ENCODE data around the gene ACTR3.
A peak's percentile ranks its signal among the peaks of the same experiment; 100 is the strongest.

Gene ACTR3

GRCh38 chr2:113857464-113857863, 32.4 kb upstream of the ACTR3 start:
- ATAC-seq (replicated peaks) = no peak
- Mint-ChIP-seq H3K36me3 (peaks cover 0 to 6% of the 10 kb centered on the region in 2 donors), H3K27me3 (no peaks in the 10 kb centered on the region), H3K27ac (peak overlapping the region; percentile 75), H3K9me3 (peaks cover 4 to 5% of the 10 kb centered on the region in 2 donors), H3K4me3 (peak overlapping the region; percentile 16 to 54), H3K4me1 (peaks cover 46 to 86% of the 10 kb centered on the region in 2 donors)
- DNase-seq = no peak

DNA sequence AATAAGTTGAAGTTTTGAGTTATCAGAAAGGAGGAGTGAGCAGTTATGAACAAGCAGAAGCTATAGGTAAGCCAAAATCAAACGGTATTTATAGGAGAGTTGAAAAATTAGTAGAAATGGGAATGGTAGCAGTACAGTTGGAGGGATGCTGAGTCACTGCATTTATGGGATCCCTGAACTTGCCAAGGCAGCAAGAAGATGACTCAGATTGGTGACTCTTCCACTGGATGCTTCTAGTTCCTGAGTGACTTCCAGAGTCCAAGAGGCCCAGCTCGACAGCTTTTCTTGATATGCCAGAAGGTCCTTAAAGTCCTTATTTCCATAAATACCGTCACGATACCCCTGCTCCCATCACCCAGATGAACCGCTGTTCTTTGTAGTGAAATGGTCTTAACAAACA, 31.1 kb upstream of the ACTR3 start:
- peaks cover 4 to 5% of the 10 kb centered on the region in 2 donors for H3K9me3 Mint-ChIP-seq
- H3K27me3 Mint-ChIP-seq = no peaks in the 10 kb centered on the region
- peak overlapping the region; percentile 40 to 69 for H3K4me3 Mint-ChIP-seq
- DNase-seq = no peak
- peak overlapping the region; percentile 95 for H3K27ac Mint-ChIP-seq
- H3K4me1 Mint-ChIP-seq = peaks cover 50 to 88% of the 10 kb centered on the region in 2 donors
- no peak for ATAC-seq (replicated peaks)
- peaks cover 0 to 6% of the 10 kb centered on the region in 2 donors for H3K36me3 Mint-ChIP-seq

- H3K9me3 Mint-ChIP-seq = peaks cover 4 to 5% of the 10 kb centered on the region in 2 donors
- H3K4me1 Mint-ChIP-seq = peaks cover 43 to 75% of the 10 kb centered on the region in 2 donors
- peak overlapping the region; percentile 10 to 21 for H3K4me3 Mint-ChIP-seq
- DNase-seq (no peak), ATAC-seq (replicated peaks) (no peak)
- no peaks in the 10 kb centered on the region for H3K27me3 Mint-ChIP-seq
- peak overlapping the region; percentile 16 for H3K27ac Mint-ChIP-seq
- peaks cover 0 to 6% of the 10 kb centered on the region in 2 donors for H3K36me3 Mint-ChIP-seq
Observed at GRCh38 chr2:113861740-113862139, 28.1 kb upstream of the ACTR3 start.

DNA sequence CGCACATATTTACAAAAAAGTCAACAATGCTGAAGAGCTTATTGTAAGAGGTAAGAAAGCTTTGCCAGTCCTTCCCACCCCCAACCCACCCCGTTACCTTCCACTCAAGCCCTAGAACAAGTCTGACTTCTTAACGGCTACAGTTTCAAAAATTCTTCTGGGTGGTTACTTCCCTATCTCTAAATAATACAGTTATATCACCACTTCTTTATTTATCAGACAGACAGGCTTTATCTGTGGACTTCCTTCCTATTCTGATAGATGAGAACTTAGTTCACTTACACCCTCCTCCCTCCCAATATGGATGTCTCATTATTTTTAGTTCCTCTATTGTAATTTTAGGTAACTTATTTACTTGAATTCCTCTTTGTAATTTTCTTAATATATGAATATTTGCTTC, 26.7 kb upstream of the ACTR3 start:
- H3K4me1 Mint-ChIP-seq = peaks cover 42 to 75% of the 10 kb centered on the region in 2 donors
- DNase-seq (no peak), ATAC-seq (replicated peaks) (peak; percentile 35 to 40)
- H3K9me3 Mint-ChIP-seq = no peaks in the 10 kb centered on the region
- H3K4me3 Mint-ChIP-seq = peak overlapping the region; percentile 13 to 52
- H3K27me3 Mint-ChIP-seq = no peaks in the 10 kb centered on the region
- peak overlapping the region; percentile 76 for H3K27ac Mint-ChIP-seq
- H3K36me3 Mint-ChIP-seq = no peaks in the 10 kb centered on the region

DNA sequence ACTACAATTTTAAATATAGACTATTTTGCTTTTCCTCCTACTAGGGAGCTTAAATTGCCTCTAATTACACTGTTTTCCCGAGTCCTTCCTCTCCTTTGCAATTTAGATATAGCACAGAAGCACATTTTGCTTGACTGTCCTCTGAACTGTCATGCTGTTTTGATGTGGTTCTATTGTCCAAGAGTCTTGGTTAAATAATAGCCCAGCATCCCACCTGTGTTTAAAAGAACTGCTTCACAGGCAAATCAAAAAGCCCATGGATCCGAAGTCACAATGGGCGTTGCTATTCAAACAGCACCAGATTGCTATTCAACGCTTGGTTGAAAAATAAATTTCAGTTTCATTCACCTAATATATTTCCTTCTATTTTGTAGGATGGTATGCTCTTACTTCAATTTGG, 22.3 kb upstream of the ACTR3 start:
- DNase-seq = no peak
- no peak overlapping the region for H3K4me3 Mint-ChIP-seq
- H3K9me3 Mint-ChIP-seq = no peaks in the 10 kb centered on the region
- no peaks in the 10 kb centered on the region for H3K27me3 Mint-ChIP-seq
- H3K27ac Mint-ChIP-seq = no peak overlapping the region
- peaks cover 28 to 44% of the 10 kb centered on the region in 2 donors for H3K4me1 Mint-ChIP-seq
- no peak for ATAC-seq (replicated peaks)
- no peaks in the 10 kb centered on the region for H3K36me3 Mint-ChIP-seq

GRCh38 chr2:113869253-113869652, 20.6 kb upstream of the ACTR3 start:
- no peaks in the 10 kb centered on the region for H3K9me3 Mint-ChIP-seq
- H3K4me3 Mint-ChIP-seq = no peak overlapping the region
- H3K27ac Mint-ChIP-seq = peak overlapping the region; percentile 11
- H3K4me1 Mint-ChIP-seq = peaks cover 24 to 39% of the 10 kb centered on the region in 2 donors
- ATAC-seq (replicated peaks) (no peak), DNase-seq (no peak)
- no peaks in the 10 kb centered on the region for H3K27me3 Mint-ChIP-seq
- H3K36me3 Mint-ChIP-seq = peaks cover 3 to 8% of the 10 kb centered on the region in 2 donors

- Mint-ChIP-seq H3K27ac (peak overlapping the region; percentile 22), H3K27me3 (no peaks in the 10 kb centered on the region), H3K9me3 (no peaks in the 10 kb centered on the region), H3K36me3 (peaks cover 6 to 10% of the 10 kb centered on the region in 2 donors), H3K4me1 (peaks cover 22 to 34% of the 10 kb centered on the region in 2 donors), H3K4me3 (no peak overlapping the region)
- ATAC-seq (replicated peaks) (no peak), DNase-seq (no peak)
Observed at GRCh38 chr2:113872201-113872600, 17.7 kb upstream of the ACTR3 start.

- no peaks in the 10 kb centered on the region for H3K9me3 Mint-ChIP-seq
- DNase-seq (no peak), ATAC-seq (replicated peaks) (no peak)
- H3K27ac Mint-ChIP-seq = no peak overlapping the region
- H3K27me3 Mint-ChIP-seq = no peaks in the 10 kb centered on the region
- no peak overlapping the region for H3K4me3 Mint-ChIP-seq
- peaks cover 6 to 13% of the 10 kb centered on the region in 2 donors for H3K36me3 Mint-ChIP-seq
- peaks cover 13 to 34% of the 10 kb centered on the region in 2 donors for H3K4me1 Mint-ChIP-seq
Observed at GRCh38 chr2:113873867-113874266, 16.0 kb upstream of the ACTR3 start.

GRCh38 chr2:113875135-113875534, 14.8 kb upstream of the ACTR3 start:
- no peak for ATAC-seq (replicated peaks)
- no peak overlapping the region for H3K27ac Mint-ChIP-seq
- no peaks in the 10 kb centered on the region for H3K9me3 Mint-ChIP-seq
- no peak overlapping the region for H3K4me3 Mint-ChIP-seq
- no peak for DNase-seq
- peaks cover 7 to 16% of the 10 kb centered on the region in 2 donors for H3K36me3 Mint-ChIP-seq
- peaks cover 14 to 37% of the 10 kb centered on the region in 2 donors for H3K4me1 Mint-ChIP-seq
- no peaks in the 10 kb centered on the region for H3K27me3 Mint-ChIP-seq

GRCh38 chr2:113876503-113877387, 13.1 kb upstream of the ACTR3 start:
- Mint-ChIP-seq H3K4me1 (peaks cover 14 to 41% of the 10 kb centered on the region in 2 donors), H3K36me3 (peaks cover 9 to 20% of the 10 kb centered on the region in 2 donors), H3K9me3 (no peaks in the 10 kb centered on the region), H3K4me3 (no peak overlapping the region), H3K27me3 (no peaks in the 10 kb centered on the region), H3K27ac (peak overlapping the region; percentile 20)
- DNase-seq (no peak), ATAC-seq (replicated peaks) (no peak)

GRCh38 chr2:113877711-113878598, 11.9 kb upstream of the ACTR3 start:
- no peak for DNase-seq

DNA sequence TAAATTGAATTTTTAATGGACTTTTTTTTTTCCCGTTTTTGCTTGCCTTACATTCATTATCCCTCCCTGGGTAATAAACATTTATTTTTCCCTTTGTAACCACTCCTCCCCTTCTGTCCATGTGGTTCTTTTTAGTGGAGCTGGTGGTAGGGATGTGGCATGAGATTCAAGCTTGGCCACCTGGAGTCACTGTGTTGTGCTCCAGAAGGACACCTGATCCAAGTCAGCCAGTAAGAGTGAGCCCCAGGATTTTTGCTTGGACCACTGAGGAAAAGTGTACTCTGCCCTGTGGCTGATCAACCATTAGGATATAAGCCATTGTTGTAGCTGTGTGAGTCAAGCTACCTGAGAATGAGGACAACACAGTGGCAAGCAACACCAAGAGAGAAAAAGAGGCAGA, 11.1 kb upstream of the ACTR3 start:
- Mint-ChIP-seq H3K27ac (no peak overlapping the region), H3K4me3 (no peak overlapping the region), H3K36me3 (peaks cover 15 to 23% of the 10 kb centered on the region in 2 donors), H3K27me3 (no peaks in the 10 kb centered on the region), H3K4me1 (peaks cover 13 to 42% of the 10 kb centered on the region in 2 donors), H3K9me3 (no peaks in the 10 kb centered on the region)
- ATAC-seq (replicated peaks) (no peak), DNase-seq (no peak)

More at GRCh38 chr2:113877711-113878598, 11.9 kb upstream of the ACTR3 start:
- Mint-ChIP-seq H3K27ac (no peak overlapping the region), H3K4me1 (peaks cover 14 to 43% of the 10 kb centered on the region in 2 donors), H3K36me3 (peaks cover 13 to 24% of the 10 kb centered on the region in 2 donors), H3K27me3 (no peaks in the 10 kb centered on the region), H3K9me3 (no peaks in the 10 kb centered on the region), H3K4me3 (no peak overlapping the region)
- peak; percentile 34 to 56 for ATAC-seq (replicated peaks)

DNA sequence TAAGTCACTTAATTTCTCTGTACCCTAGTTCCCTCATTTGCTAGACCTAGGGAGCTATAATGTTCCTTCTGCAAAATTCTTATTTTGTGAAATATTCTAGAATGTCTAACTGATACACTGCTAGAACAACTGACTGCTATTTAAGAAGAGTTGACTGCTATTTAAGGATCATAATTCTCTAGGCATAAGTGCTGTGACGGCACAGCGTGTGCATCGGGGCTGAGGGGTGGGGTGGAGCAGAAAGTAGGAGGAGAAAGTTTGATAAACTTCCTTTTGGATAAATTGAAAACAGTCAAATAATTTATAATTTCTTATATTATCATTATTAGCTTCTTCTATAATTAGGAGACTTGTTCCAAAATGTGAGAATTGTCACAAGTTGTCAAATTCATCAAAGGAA, 10.4 kb upstream of the ACTR3 start:
- no peak overlapping the region for H3K27ac Mint-ChIP-seq
- H3K36me3 Mint-ChIP-seq = peaks cover 12 to 17% of the 10 kb centered on the region in 2 donors
- no peak for ATAC-seq (replicated peaks)
- peaks cover 9 to 36% of the 10 kb centered on the region in 2 donors for H3K4me1 Mint-ChIP-seq
- DNase-seq = no peak
- H3K27me3 Mint-ChIP-seq = no peaks in the 10 kb centered on the region
- no peaks in the 10 kb centered on the region for H3K9me3 Mint-ChIP-seq
- H3K4me3 Mint-ChIP-seq = no peak overlapping the region

DNA sequence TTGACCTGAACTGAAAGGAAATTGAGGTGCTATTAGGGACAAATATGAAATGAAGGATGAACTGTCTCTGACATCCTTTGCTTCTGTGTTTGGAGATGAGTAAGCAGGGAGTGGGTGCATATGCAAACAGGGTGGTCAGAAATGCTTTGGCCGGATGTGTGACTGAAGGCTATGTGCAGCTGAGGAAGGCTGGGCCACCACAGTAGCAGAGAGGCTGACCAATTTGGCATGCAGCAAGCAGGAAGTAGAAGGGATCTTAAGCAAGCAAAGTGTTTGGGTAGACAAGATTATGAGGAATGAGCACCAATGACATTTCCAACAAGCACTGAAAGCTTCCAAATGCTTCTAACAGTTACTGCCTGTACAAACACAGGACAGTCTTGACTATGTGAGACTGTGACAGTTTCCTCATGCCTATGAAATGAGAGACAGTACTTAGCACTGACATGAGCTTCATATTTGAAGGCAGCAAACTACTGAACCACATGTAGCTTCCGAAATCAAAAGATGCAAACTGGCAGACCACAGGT, 3.3 kb upstream of the ACTR3 start:
- Mint-ChIP-seq H3K4me3 (peak overlapping the region; percentile 65 to 66), H3K27ac (peak overlapping the region; percentile 94), H3K4me1 (peaks cover 28 to 42% of the 10 kb centered on the region in 2 donors), H3K36me3 (peaks cover 20 to 44% of the 10 kb centered on the region in 2 donors), H3K9me3 (no peaks in the 10 kb centered on the region), H3K27me3 (no peaks in the 10 kb centered on the region)
- ATAC-seq (replicated peaks) (peak; percentile 61 to 65), DNase-seq (peak; percentile 80)
